GM18520 (cell line): ENCODE measurements around the gene TMEM266.

Experiments used
- ATAC-seq: cut with Tn5 transposase; IDR thresholded peaks from one replicate; pipeline ENCODE4 v1.9.1; 2021; ENCODE audit not compliant: unreplicated experiment

The TMEM266 gene

DNA sequence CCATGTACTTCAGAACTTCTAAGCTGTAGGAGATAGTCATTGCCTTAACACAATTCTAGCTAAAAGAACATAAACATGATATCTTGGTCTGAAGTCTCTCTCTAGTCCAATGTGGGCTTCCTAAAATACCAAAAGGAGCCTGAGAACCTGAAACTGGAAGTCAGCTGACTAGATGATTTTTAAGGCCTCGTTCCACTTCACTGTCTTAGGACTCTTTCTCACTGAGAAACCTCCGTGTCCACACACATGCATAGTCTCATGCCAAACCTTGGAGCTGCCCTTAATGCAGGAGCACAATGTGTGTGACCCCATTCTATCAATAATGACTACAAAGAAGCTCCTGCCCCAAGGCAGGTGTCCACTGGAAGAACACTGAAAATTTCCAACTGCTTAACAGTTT is 163.7 kb downstream of the TMEM266 start:
- ATAC-seq: no peak

DNA sequence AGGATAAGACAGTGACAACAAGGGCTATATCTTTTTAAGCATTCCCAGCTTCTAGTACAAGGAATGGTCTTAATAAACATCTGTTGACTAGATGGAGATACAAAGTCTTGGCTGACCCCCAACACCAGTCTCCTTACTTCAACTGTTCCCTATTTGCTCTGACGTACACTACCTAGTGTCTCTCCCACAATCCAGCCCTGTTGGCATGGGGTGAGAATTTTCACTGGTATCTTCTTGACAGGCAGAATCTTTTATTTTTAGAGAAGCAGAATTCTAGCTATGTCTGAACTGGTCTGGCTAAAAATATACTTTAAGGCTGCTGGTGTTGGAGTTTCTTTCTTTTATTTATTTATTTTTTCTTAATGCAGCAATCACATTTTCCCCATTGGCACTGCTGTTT is 169.5 kb downstream of the TMEM266 start:
- no peak for ATAC-seq

DNA sequence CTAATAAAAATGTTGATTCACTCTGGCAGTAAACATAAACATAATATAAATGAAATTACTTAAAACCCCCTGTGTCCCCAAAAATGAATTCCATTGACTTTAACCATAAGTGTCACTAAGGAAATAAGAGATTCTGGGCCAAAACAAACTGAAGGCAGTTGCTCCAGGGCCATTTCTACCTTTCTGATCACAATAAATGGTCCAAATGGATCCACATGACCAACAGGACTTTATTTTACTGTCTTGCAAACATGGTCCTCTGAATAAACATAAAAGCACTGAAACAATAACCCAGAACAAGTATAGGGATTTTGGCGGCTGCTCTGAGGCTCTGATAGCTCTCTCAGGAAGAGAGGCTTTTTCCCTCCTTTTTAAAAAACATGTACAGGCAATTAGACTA is 174.1 kb downstream of the TMEM266 start:
- no peak for ATAC-seq

- ATAC-seq: no peak
Observed at GRCh38 chr15:76234337-76234889, 174.6 kb downstream of the TMEM266 start.

DNA sequence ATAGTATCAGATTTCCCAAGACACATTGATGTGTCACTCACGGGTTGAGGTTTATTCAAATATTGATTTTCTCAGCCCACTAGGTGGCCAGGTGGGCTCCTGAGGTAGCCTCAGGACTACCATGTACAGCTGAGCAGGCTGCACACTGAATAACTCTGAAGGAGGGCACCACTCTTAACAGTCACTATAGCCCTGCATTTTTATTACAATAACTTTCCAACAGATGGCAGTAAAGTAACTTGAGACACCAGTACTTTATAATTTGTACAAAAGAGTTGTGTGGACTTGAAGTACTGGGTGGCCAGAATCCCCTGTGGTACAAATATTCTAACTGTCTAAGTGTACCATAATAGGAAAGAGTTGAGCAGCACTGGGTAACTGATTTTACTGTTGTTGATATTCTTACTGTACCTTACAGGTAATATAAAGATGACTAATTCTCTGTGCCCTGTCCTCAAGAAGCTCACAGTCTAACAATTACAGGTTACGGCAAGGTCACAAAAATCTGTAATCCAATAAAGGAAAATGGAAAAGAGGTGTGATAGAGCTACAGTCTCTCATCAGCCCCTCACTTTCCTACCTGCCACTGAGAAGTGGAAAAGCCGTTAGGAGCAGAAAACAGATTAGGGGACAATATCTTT is 175.5 kb downstream of the TMEM266 start:
- no peak for ATAC-seq

- no peak for ATAC-seq
Observed at GRCh38 chr15:76236350-76236749, 176.6 kb downstream of the TMEM266 start.

DNA sequence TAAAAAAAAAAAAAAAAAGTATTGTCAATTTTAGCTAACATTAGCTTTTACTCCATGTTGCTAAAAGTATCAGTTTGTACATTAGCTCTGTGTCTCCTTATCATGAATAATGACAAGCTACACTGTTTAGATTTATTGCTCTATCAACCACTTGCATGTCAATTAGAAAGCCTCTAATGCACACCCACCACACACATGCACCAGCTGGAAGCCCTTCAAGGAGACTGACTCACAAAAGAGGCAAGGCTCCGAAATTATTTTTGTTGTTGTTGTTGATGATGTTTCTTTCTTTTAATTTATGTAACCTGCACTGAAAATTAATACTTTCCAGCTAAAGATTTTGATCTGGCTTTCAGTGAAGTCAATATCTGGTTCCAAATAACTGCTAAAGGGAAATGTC is 180.0 kb downstream of the TMEM266 start:
- no peak for ATAC-seq

DNA sequence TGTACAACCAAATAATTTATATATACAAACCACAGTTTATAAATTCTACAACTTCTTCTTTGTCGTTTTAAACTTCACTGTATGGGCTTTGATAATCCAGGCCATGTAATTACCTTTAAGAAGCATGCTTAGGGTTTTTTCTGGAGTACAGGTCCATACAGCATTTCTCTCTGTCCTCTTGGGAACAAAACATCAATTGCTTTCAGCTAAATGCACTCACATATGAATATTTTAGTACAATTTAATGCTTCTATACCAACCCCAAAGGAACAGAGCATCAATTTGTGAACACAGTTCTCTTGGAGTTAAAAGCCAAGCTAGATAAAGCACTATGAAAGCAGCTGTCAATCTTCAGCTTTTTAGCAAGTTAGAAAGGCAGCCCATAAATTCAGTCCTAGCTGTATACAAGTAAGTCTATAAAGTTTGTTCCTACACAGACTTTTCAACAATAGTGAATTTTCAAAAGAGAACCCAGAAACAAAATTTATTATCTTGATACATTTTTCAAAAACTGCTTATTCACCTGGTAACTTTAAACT is 185.4 kb downstream of the TMEM266 start:
- no peak for ATAC-seq

- no peak for ATAC-seq
Observed at GRCh38 chr15:76251717-76252116, 191.9 kb downstream of the TMEM266 start.

- no peak for ATAC-seq
Observed at GRCh38 chr15:76252249-76252648, 192.5 kb downstream of the TMEM266 start.

DNA sequence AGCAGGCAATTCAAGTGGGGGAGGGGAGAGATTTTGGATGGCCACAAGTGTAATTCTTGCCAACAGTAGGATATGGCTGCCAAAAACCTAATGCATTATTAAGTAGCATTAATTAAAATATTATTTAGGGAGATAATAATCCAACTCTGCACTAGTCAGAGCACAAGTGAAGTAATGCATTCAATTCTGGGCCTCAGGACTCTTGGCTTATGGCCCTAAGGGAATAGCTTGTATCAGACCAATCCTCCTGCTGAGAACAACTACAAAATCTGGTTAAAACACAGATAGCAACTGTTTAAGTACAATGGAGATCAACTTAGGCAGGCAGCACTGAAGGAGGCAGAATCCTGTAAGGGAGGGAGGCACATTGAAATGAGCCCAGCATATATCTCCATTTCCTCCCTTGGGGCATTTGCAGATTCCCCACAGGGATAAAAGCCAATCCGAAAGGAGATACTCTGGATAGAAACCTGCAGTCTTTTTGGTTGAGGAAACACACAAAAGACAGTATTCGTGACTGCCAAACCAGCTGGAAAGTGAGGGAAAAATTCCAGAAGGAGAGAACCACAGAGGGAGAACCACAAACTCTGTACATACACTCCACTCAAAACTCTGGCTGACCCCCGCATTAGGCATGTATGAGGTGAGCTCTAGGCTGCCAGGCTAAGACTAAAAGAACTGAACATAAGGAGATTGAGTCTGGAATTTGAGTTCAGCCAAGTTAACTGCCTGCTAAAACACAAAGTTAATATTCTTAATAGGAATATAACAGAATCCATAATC is 194.1 kb downstream of the TMEM266 start:
- ATAC-seq: no peak
